Measurements from ENCODE around the gene WDR20.

GRCh38 chr14:102200690-102201352 is 61.1 kb downstream of the WDR20 start:
- TF ChIP-seq POLR2A (IDR thresholded peaks at IDR 0.05) (no peak), CTCF (IDR thresholded peaks at IDR 0.05) (no peak)
